KBM-7 (cell line): ENCODE data around the gene KRT81.
"Not testable (repeated sequence)": the region's sequence is repeated elsewhere in the genome, so short reads cannot be mapped to it uniquely, and the experiment has no call there.

Experiments used
- DNase-seq: peaks from one replicate; pipeline ENCODE4 v3.0.0-alpha.2; 2015
- in situ Hi-C: fragments of 300-500 bp; cut with MboI; formaldehyde crosslinking; loops from 2 replicates; pipeline ENCODE4 v1.14.3; 2020; ENCODE audit warnings: low sequenced_read_pairs, low pct_unique_long_range_greater_than_20kb, mixed read lengths

Gene KRT81

GRCh38 chr12:52319097-52319496 is 27.8 kb upstream of the KRT81 start:
- no peak for DNase-seq
- in situ Hi-C loops: no loop called here

GRCh38 chr12:52318241-52318990 is 27.1 kb upstream of the KRT81 start:
- no peak for DNase-seq
- in situ Hi-C loops: no loop called here

GRCh38 chr12:52317468-52318052 is 26.2 kb upstream of the KRT81 start:
- in situ Hi-C loops: no loop called here
- DNase-seq: no peak

GRCh38 chr12:52316701-52317100 is 25.4 kb upstream of the KRT81 start:
- in situ Hi-C loops: no loop called here
- DNase-seq: no peak

GRCh38 chr12:52316290-52316689 is 25.0 kb upstream of the KRT81 start:
- in situ Hi-C loops: no loop called here
- DNase-seq: no peak

GRCh38 chr12:52315721-52316120 is 24.4 kb upstream of the KRT81 start:
- in situ Hi-C loops: not testable (repeated sequence)
- peak; percentile 28 for DNase-seq

GRCh38 chr12:52314511-52314910 is 23.2 kb upstream of the KRT81 start:
- in situ Hi-C loops: no loop called here
- no peak for DNase-seq

- in situ Hi-C loops: no loop called here
- DNase-seq: no peak
Observed at GRCh38 chr12:52313926-52314325, 22.6 kb upstream of the KRT81 start.

GRCh38 chr12:52313461-52313860 is 22.1 kb upstream of the KRT81 start:
- in situ Hi-C loops: no loop called here
- no peak for DNase-seq

GRCh38 chr12:52312086-52312485 is 20.8 kb upstream of the KRT81 start:
- in situ Hi-C loops: no loop called here

GRCh38 chr12:52311285-52311648 is 19.9 kb upstream of the KRT81 start:
- in situ Hi-C loops: no loop called here
- DNase-seq: no peak

More at GRCh38 chr12:52312086-52312485, 20.8 kb upstream of the KRT81 start:
- DNase-seq: no peak

- DNase-seq: no peak
- in situ Hi-C loops: no loop called here
Observed at GRCh38 chr12:52310622-52311284, 19.4 kb upstream of the KRT81 start.

GRCh38 chr12:52308806-52309425 is 17.6 kb upstream of the KRT81 start:
- in situ Hi-C loops: no loop called here
- DNase-seq: no peak

- in situ Hi-C loops: no loop called here
- DNase-seq: no peak
Observed at GRCh38 chr12:52307836-52308805, 16.8 kb upstream of the KRT81 start.

- no peak for DNase-seq
- in situ Hi-C loops: no loop called here
Observed at GRCh38 chr12:52306731-52307130, 15.4 kb upstream of the KRT81 start.

- no peak for DNase-seq
- in situ Hi-C loops: no loop called here
Observed at GRCh38 chr12:52305921-52306705, 14.8 kb upstream of the KRT81 start.

GRCh38 chr12:52304941-52305411 is 13.6 kb upstream of the KRT81 start:
- peak; percentile 76 for DNase-seq
- in situ Hi-C loops: not testable (repeated sequence)

- DNase-seq, in situ Hi-C loops: not testable (repeated sequence)
Observed at GRCh38 chr12:52302242-52302914, 11.0 kb upstream of the KRT81 start.
